ENCODE measurements around the gene EXTL2. TPM values are rescaled to one million over a fixed set of nuclear protein-coding genes. Genes with fewer than 3 reads are reported as not detected.

The EXTL2 gene
- total RNA-seq, 1 experiment from 2014 or later = 41.0 TPM

GRCh38 chr1:100874433-100874832 lies 20.2 kb downstream of the EXTL2 start:
- ATAC-seq (no peak), DNase-seq (ENCODE audit: low spot score) (no peak)
- Mint-ChIP-seq H3K4me1 (0 out of 2 replicates have a peak, but pooled peaks cover 4% of the 10 kb centered on the region), H3K9me3 (no peaks in the 10 kb centered on the region), H3K27ac (no peak overlapping the region), H3K36me3 (peaks cover 7% of the 10 kb centered on the region), H3K27me3 (ENCODE audit: low read depth) (no peaks in the 10 kb centered on the region), H3K4me3 (no peak overlapping the region)
- TF ChIP-seq, protein P1, sequence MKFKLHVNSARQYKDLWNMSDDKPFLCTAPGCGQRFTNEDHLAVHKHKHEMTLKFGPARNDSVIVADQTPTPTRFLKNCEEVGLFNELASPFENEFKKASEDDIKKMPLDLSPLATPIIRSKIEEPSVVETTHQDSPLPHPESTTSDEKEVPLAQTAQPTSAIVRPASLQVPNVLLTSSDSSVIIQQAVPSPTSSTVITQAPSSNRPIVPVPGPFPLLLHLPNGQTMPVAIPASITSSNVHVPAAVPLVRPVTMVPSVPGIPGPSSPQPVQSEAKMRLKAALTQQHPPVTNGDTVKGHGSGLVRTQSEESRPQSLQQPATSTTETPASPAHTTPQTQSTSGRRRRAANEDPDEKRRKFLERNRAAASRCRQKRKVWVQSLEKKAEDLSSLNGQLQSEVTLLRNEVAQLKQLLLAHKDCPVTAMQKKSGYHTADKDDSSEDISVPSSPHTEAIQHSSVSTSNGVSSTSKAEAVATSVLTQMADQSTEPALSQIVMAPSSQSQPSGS (CRISPR knock-in tag; IDR thresholded peaks at IDR 0.05; ENCODE audit: borderline replicate concordance, low read depth) = no peak
- TF ChIP-seq GRHL2 (CRISPR knock-in tag; IDR thresholded peaks at IDR 0.05; ENCODE audit: insufficient replicate concordance, severe bottlenecking) = no peak
- ChIA-PET CTCF (no interaction called here), POLR2A (no interaction called here)

- ATAC-seq = no peak
- no peaks in the 10 kb centered on the region for H3K9me3 Mint-ChIP-seq
- H3K4me1 Mint-ChIP-seq = peaks cover 7% of the 10 kb centered on the region; the same call in 1 of the 2 replicates
- H3K27ac Mint-ChIP-seq = no peak overlapping the region
- no peak for DNase-seq (ENCODE audit: low spot score)
- no peaks in the 10 kb centered on the region for H3K27me3 Mint-ChIP-seq (ENCODE audit: low read depth)
- ChIA-PET CTCF (no interaction called here), POLR2A (no interaction called here)
- H3K36me3 Mint-ChIP-seq = 0 out of 2 replicates have a peak, but pooled peaks cover 3% of the 10 kb centered on the region
- TF ChIP-seq, protein P2, sequence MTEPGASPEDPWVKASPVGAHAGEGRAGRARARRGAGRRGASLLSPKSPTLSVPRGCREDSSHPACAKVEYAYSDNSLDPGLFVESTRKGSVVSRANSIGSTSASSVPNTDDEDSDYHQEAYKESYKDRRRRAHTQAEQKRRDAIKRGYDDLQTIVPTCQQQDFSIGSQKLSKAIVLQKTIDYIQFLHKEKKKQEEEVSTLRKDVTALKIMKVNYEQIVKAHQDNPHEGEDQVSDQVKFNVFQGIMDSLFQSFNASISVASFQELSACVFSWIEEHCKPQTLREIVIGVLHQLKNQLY (CRISPR knock-in tag; IDR thresholded peaks at IDR 0.05) = no peak
- no peak for TF ChIP-seq MXD4 (CRISPR knock-in tag; IDR thresholded peaks at IDR 0.05; ENCODE audit: borderline replicate concordance)
- no peak for TF ChIP-seq ZNF232 (CRISPR knock-in tag; IDR thresholded peaks at IDR 0.05)
- TF ChIP-seq NR2C2 (CRISPR knock-in tag; IDR thresholded peaks at IDR 0.05) = no peak
- no peak for TF ChIP-seq SOX15 (CRISPR knock-in tag; IDR thresholded peaks at IDR 0.05)
- no peak for TF ChIP-seq ZBTB43 (CRISPR knock-in tag; IDR thresholded peaks at IDR 0.05)
- no peak for TF ChIP-seq ETV6 (CRISPR knock-in tag; IDR thresholded peaks at IDR 0.05)
- TF ChIP-seq ATF3 (CRISPR knock-in tag; conservative IDR thresholded peaks at IDR 0.05) = no peak
- TF ChIP-seq, protein P3, sequence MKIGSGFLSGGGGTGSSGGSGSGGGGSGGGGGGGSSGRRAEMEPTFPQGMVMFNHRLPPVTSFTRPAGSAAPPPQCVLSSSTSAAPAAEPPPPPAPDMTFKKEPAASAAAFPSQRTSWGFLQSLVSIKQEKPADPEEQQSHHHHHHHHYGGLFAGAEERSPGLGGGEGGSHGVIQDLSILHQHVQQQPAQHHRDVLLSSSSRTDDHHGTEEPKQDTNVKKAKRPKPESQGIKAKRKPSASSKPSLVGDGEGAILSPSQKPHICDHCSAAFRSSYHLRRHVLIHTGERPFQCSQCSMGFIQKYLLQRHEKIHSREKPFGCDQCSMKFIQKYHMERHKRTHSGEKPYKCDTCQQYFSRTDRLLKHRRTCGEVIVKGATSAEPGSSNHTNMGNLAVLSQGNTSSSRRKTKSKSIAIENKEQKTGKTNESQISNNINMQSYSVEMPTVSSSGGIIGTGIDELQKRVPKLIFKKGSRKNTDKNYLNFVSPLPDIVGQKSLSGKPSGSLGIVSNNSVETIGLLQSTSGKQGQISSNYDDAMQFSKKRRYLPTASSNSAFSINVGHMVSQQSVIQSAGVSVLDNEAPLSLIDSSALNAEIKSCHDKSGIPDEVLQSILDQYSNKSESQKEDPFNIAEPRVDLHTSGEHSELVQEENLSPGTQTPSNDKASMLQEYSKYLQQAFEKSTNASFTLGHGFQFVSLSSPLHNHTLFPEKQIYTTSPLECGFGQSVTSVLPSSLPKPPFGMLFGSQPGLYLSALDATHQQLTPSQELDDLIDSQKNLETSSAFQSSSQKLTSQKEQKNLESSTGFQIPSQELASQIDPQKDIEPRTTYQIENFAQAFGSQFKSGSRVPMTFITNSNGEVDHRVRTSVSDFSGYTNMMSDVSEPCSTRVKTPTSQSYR (CRISPR knock-in tag; IDR thresholded peaks at IDR 0.05) = no peak
- TF ChIP-seq ZNF512 (CRISPR knock-in tag; IDR thresholded peaks at IDR 0.05; ENCODE audit: borderline replicate concordance) = no peak
- TF ChIP-seq GRHL2 (CRISPR knock-in tag; IDR thresholded peaks at IDR 0.05; ENCODE audit: insufficient replicate concordance, severe bottlenecking) = no peak
- TF ChIP-seq NFATC4 (CRISPR knock-in tag; IDR thresholded peaks at IDR 0.05) = no peak
- TF ChIP-seq ZNF263 (CRISPR knock-in tag; IDR thresholded peaks at IDR 0.05; ENCODE audit: low read depth) = no peak
- TF ChIP-seq, protein P4, sequence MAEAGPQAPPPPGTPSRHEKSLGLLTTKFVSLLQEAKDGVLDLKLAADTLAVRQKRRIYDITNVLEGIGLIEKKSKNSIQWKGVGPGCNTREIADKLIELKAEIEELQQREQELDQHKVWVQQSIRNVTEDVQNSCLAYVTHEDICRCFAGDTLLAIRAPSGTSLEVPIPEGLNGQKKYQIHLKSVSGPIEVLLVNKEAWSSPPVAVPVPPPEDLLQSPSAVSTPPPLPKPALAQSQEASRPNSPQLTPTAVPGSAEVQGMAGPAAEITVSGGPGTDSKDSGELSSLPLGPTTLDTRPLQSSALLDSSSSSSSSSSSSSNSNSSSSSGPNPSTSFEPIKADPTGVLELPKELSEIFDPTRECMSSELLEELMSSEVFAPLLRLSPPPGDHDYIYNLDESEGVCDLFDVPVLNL (CRISPR knock-in tag; IDR thresholded peaks at IDR 0.05; ENCODE audit: borderline replicate concordance, low read depth) = no peak
- TF ChIP-seq, protein P5, sequence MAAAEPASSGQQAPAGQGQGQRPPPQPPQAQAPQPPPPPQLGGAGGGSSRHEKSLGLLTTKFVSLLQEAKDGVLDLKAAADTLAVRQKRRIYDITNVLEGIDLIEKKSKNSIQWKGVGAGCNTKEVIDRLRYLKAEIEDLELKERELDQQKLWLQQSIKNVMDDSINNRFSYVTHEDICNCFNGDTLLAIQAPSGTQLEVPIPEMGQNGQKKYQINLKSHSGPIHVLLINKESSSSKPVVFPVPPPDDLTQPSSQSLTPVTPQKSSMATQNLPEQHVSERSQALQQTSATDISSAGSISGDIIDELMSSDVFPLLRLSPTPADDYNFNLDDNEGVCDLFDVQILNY (CRISPR knock-in tag; IDR thresholded peaks at IDR 0.05) = no peak
- H3K4me3 Mint-ChIP-seq = no peak overlapping the region
Observed at GRCh38 chr1:100869996-100870395, 24.6 kb downstream of the EXTL2 start.
